ENCODE measurements around the gene COX20. TPM values are rescaled to one million over a fixed set of nuclear protein-coding genes. Genes with fewer than 3 reads are reported as not detected.
A peak's percentile ranks its signal among the peaks of the same experiment; 100 is the strongest.

Gene COX20
- total and polyA plus RNA-seq, 2 of the 13 experiments (the other 11 are each of a cell fraction or from before 2014, with no cell fraction given) = 34.4 to 95.8 TPM

- TF ChIP-seq, protein P1, sequence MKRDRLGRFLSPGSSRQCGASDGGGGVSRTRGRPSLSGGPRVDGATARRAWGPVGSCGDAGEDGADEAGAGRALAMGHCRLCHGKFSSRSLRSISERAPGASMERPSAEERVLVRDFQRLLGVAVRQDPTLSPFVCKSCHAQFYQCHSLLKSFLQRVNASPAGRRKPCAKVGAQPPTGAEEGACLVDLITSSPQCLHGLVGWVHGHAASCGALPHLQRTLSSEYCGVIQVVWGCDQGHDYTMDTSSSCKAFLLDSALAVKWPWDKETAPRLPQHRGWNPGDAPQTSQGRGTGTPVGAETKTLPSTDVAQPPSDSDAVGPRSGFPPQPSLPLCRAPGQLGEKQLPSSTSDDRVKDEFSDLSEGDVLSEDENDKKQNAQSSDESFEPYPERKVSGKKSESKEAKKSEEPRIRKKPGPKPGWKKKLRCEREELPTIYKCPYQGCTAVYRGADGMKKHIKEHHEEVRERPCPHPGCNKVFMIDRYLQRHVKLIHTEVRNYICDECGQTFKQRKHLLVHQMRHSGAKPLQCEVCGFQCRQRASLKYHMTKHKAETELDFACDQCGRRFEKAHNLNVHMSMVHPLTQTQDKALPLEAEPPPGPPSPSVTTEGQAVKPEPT (CRISPR knock-in tag; IDR thresholded peaks at IDR 0.05; ENCODE audit: low read depth) = no peak
- no peak for TF ChIP-seq RELA (CRISPR knock-in tag; IDR thresholded peaks at IDR 0.05)
- peak; percentile 49 for TF ChIP-seq NCOR1 (IDR thresholded peaks at IDR 0.05; ENCODE audit: borderline replicate concordance, low read length)
- TF ChIP-seq ZBED4 (CRISPR knock-in tag; IDR thresholded peaks at IDR 0.05; ENCODE audit: borderline replicate concordance) = no peak
- no peak for TF ChIP-seq CENPT (CRISPR knock-in tag; IDR thresholded peaks at IDR 0.05; ENCODE audit: low read depth)
- 0 out of 2 replicates have a peak, but pooled peaks have one; percentile 4 for TF ChIP-seq KAT7 (CRISPR knock-in tag; IDR thresholded peaks at IDR 0.05; ENCODE audit: borderline replicate concordance)
- no peak; the same call in 1 of the 2 replicates for TF ChIP-seq ZGPAT (CRISPR knock-in tag; IDR thresholded peaks at IDR 0.05)
- no peak; the same call in 1 of the 2 replicates for TF ChIP-seq AFF4 (CRISPR knock-in tag; IDR thresholded peaks at IDR 0.05)
- TF ChIP-seq RXRB (CRISPR knock-in tag; IDR thresholded peaks at IDR 0.05; ENCODE audit: borderline replicate concordance) = peak; percentile 68; the same call in 1 of the 2 replicates
- no peak for TF ChIP-seq ZNF839 (CRISPR knock-in tag; IDR thresholded peaks at IDR 0.05; ENCODE audit: borderline replicate concordance)
- TF ChIP-seq ZSCAN31 (CRISPR knock-in tag; IDR thresholded peaks at IDR 0.05; ENCODE audit: low read depth) = no peak
- TF ChIP-seq FOXK2 (IDR thresholded peaks at IDR 0.05) = peak; percentile 74
- no peak for TF ChIP-seq ZSCAN12 (CRISPR knock-in tag; IDR thresholded peaks at IDR 0.05)
- TF ChIP-seq NFE2 (CRISPR knock-in tag; IDR thresholded peaks at IDR 0.05) = 0 out of 2 replicates have a peak, but pooled peaks have one; percentile 38
- no peak for TF ChIP-seq BCL3 (CRISPR knock-in tag; IDR thresholded peaks at IDR 0.05)
- peak; percentile 25; the same call in 1 of the 2 replicates for TF ChIP-seq RAD21 (CRISPR knock-in tag; IDR thresholded peaks at IDR 0.05)
Observed at GRCh38 chr1:244833734-244834542, 1.5 kb upstream of the COX20 start (continued).

All from HepG2 (cell line).